Activated naive CD4-positive, alpha-beta T cell treated with anti-CD3 and anti-CD28 coated beads, Interleukin-2, amount 10 ng/mL, durations not matched to agents 7 days and 5 days (primary cell): Measurements from ENCODE around the gene PLXNB3.

Source experiments
- CTCF ChIA-PET: fragments of 350-600 bp; sonication (Branson Sonifier 250); formaldehyde crosslinking; loops from one replicate; lab custom pipeline; 2021; ENCODE audit warnings: antibody characterized with exemption; lab: Charles Lee
- DNase-seq: peaks from one replicate; pipeline ENCODE4 v3.0.0-alpha.2; 2020
- H3K27ac Mint-ChIP-seq: one replicate; pipeline ENCODE4 v1.8.0; 2021; ENCODE audit warnings: mild to moderate bottlenecking, moderate library complexity, mixed read lengths
- H3K27me3 Mint-ChIP-seq: one replicate; pipeline ENCODE4 v1.8.0; 2021; ENCODE audit warnings: mild to moderate bottlenecking, mixed read lengths
- H3K36me3 Mint-ChIP-seq: one replicate; pipeline ENCODE4 v1.8.0; 2021; ENCODE audit warnings: mixed read lengths
- H3K4me1 Mint-ChIP-seq: one replicate; pipeline ENCODE4 v1.8.0; 2021; ENCODE audit warnings: mixed read lengths
- H3K4me3 Mint-ChIP-seq: one replicate; pipeline ENCODE4 v1.8.0; 2021; ENCODE audit warnings: mild to moderate bottlenecking, moderate library complexity, mixed read lengths
- H3K9me3 Mint-ChIP-seq: one replicate; pipeline ENCODE4 v1.8.0; 2021; ENCODE audit warnings: mixed read lengths

Gene PLXNB3

DNA sequence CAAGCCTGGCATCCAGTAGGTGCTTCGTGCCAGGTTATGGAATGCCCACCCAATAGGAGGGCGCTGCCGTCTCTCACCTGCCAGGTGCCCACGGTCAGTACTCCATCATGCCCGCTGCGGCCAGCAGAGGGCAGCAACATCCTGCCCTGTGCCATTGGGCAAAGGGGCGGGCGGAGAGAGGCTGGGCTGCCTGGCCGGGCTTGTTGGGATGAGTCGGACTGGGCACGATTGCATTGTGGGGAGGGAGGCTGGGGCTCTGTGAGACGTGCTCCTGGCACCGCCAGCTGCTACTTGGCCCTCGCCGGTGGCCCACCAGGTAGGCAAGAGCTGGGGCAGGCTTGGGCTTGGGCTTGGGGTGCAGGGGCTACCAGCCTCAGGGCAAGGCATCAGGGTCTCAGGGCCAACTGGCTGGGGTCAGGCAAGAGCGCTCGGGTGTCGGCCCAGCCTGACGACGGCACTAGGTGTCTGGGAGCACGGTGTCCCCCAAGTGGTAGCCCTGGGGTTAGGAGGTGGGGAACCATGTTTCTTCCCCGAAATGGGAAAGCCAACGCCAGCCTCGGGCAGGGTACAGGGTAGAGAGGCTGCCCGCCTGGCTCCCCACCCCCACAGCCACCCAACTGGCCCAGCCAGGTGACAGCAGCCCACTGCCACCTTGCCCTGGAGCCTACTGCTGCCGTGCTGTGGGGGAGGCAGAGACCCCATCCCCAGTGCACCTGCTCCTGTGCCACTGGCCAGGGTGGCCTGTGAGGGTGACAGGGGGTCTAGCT, at the start of gene PLXNB3:
PLXNB3 (plus strand) TSS at position 261 of the 767 bp plus-strand sequence. CDS start 1,287 bp downstream, outside the sequence.
- peaks cover 9% of the 10 kb centered on the region for H3K4me1 Mint-ChIP-seq
- H3K36me3 Mint-ChIP-seq = no peaks in the 10 kb centered on the region
- H3K27ac Mint-ChIP-seq = no peak within 1 kb of the TSS
- peaks cover 14% of the 10 kb centered on the region for H3K27me3 Mint-ChIP-seq
- no peak within 1 kb of the TSS for H3K4me3 Mint-ChIP-seq
- DNase-seq = peak; percentile 80
- CTCF ChIA-PET = interaction anchor here (0.6 to 3.3 kb wide), 5 partner anchors 89 to 204 kb away, joined by 3 to 27 read pairs (median 4); no protein-coding TSS in a partner anchor
- no peaks in the 10 kb centered on the region for H3K9me3 Mint-ChIP-seq

- peaks cover 5% of the 10 kb centered on the region for H3K4me1 Mint-ChIP-seq
- no peak overlapping the region for H3K4me3 Mint-ChIP-seq
- H3K27me3 Mint-ChIP-seq = no peaks in the 10 kb centered on the region
- no peak overlapping the region for H3K27ac Mint-ChIP-seq
- CTCF ChIA-PET = no interaction called here
- H3K36me3 Mint-ChIP-seq = peaks cover 26% of the 10 kb centered on the region
- no peaks in the 10 kb centered on the region for H3K9me3 Mint-ChIP-seq
- no peak for DNase-seq
These were observed 49.8 kb upstream of the PLXNB3 start for GRCh38 chrX:153714256-153714655.

DNA sequence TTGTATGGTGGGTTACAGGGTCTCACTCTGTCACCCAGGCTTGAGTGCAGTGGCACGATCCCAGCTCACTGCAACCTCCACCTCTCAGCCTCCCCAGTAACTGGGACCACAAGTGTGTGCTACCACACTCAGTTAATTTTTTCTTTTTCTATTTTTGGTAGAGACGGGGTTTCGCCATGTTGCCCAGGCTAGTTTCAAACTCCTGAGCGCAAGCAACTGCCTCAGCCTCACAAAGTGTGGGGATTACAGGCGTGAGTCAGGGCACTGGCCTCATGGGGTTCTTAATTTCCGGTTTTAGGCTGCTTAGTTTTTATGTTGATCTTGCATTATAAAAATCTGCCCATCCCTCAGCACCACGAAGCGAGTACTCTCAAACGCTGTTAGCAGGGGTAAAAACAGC, 46.6 kb upstream of the PLXNB3 start:
- no peak for DNase-seq
- peaks cover 31% of the 10 kb centered on the region for H3K36me3 Mint-ChIP-seq
- H3K27ac Mint-ChIP-seq = no peak overlapping the region
- CTCF ChIA-PET = no interaction called here
- H3K4me3 Mint-ChIP-seq = no peak overlapping the region
- H3K27me3 Mint-ChIP-seq = no peaks in the 10 kb centered on the region
- no peaks in the 10 kb centered on the region for H3K9me3 Mint-ChIP-seq
- peaks cover 7% of the 10 kb centered on the region for H3K4me1 Mint-ChIP-seq

GRCh38 chrX:153719238-153719637, 44.8 kb upstream of the PLXNB3 start:
- DNase-seq = no peak
- H3K27me3 Mint-ChIP-seq = no peaks in the 10 kb centered on the region
- no peak overlapping the region for H3K27ac Mint-ChIP-seq
- H3K36me3 Mint-ChIP-seq = peaks cover 26% of the 10 kb centered on the region
- no peak overlapping the region for H3K4me3 Mint-ChIP-seq
- CTCF ChIA-PET = no interaction called here
- H3K9me3 Mint-ChIP-seq = no peaks in the 10 kb centered on the region
- peaks cover 10% of the 10 kb centered on the region for H3K4me1 Mint-ChIP-seq

DNA sequence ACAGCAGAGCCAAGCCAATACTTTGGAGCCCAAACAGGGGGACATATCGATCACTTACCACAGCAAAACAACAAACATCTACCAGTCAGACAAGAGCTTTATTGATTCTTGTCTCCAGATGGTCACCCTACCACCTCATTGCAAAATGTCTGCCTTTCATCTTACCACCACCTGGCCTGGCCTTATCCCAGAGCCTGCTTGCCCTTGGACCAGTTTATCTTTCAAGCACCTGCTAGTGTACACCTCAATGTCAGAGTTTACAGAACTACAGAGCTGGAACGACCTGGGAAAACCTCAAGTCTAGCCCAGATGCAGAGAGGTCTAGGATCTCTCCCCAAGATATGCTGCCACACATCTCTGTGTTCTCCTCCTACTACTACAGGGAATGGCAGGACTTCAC, 44.3 kb upstream of the PLXNB3 start:
- H3K27me3 Mint-ChIP-seq = no peaks in the 10 kb centered on the region
- DNase-seq = no peak
- peaks cover 10% of the 10 kb centered on the region for H3K4me1 Mint-ChIP-seq
- CTCF ChIA-PET = interaction anchor here (0.8 kb wide), 1 partner anchor 9 kb away, joined by 3 read pairs; no protein-coding TSS in a partner anchor
- H3K36me3 Mint-ChIP-seq = peaks cover 23% of the 10 kb centered on the region
- no peak overlapping the region for H3K27ac Mint-ChIP-seq
- H3K9me3 Mint-ChIP-seq = no peaks in the 10 kb centered on the region
- H3K4me3 Mint-ChIP-seq = no peak overlapping the region

DNA sequence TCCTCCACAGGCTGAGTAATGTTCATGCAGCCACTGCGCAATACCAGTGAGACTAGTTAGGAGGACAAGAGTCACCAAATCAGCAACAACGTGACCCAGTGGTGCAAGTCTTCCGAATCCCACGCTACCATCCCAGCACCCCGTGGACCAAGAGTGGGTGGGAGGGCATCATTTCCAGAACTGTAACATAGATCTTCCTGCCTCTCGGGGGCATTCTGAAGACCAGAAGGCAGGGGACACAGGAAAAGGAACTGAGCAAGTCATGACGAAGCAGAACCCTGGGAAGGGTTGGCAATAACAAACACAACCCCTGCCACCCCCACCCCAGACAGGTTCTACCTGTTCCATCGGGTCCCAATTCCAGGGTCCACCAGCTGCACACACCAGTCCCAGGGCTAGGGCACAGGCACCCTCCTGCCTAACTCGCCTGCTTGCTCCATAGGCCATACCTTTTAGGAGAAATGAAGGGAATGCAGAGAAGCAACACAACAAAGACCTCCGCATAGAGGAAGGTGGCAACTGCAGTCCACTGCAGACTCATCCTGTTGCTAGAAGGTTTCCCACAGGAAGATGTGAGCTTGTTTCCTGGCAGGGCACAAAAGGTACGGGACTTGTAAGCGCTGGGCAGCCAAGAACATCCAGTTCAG, 41.2 kb upstream of the PLXNB3 start:
- Mint-ChIP-seq H3K27me3 (no peaks in the 10 kb centered on the region), H3K9me3 (no peaks in the 10 kb centered on the region), H3K36me3 (peaks cover 22% of the 10 kb centered on the region), H3K4me3 (peak overlapping the region; percentile 86), H3K27ac (peak overlapping the region; percentile 86), H3K4me1 (peaks cover 25% of the 10 kb centered on the region)
- no peak for DNase-seq
- CTCF ChIA-PET = interaction anchor here (1.6 kb wide), 1 partner anchor 15 kb away, joined by 4 read pairs; no protein-coding TSS in a partner anchor

- peak overlapping the region; percentile 86 for H3K27ac Mint-ChIP-seq
- peaks cover 23% of the 10 kb centered on the region for H3K36me3 Mint-ChIP-seq
- H3K4me1 Mint-ChIP-seq = peaks cover 29% of the 10 kb centered on the region
- CTCF ChIA-PET = interaction anchor here (1.6 kb wide), 1 partner anchor 15 kb away, joined by 4 read pairs; no protein-coding TSS in a partner anchor
- DNase-seq = peak; percentile 65
- H3K4me3 Mint-ChIP-seq = peak overlapping the region; percentile 86
- no peaks in the 10 kb centered on the region for H3K9me3 Mint-ChIP-seq
- H3K27me3 Mint-ChIP-seq = no peaks in the 10 kb centered on the region
These were observed 40.4 kb upstream of the PLXNB3 start for GRCh38 chrX:153723351-153724251.

- peak within 1 kb of the TSS; percentile 86 for H3K27ac Mint-ChIP-seq
- peaks cover 18% of the 10 kb centered on the region for H3K36me3 Mint-ChIP-seq
- no peaks in the 10 kb centered on the region for H3K9me3 Mint-ChIP-seq
- CTCF ChIA-PET = no interaction called here
- peak within 1 kb of the TSS; percentile 86 for H3K4me3 Mint-ChIP-seq
- H3K4me1 Mint-ChIP-seq = peaks cover 33% of the 10 kb centered on the region
- peak; percentile 91 for DNase-seq
- no peaks in the 10 kb centered on the region for H3K27me3 Mint-ChIP-seq
These were observed 39.6 kb upstream of the PLXNB3 start, which contains the start of the genes ABCD1 and BCAP31 for GRCh38 chrX:153724252-153725038. TSS of gene ABCD1 (plus strand) at chrX:153724856. CDS start at chrX:153725267, 411 bp downstream. TSS of gene BCAP31 (minus strand) at chrX:153724387. CDS start at chrX:153723244, 1,143 bp downstream.

GRCh38 chrX:153725039-153725831, 38.8 kb upstream of the PLXNB3 start:
- H3K27me3 Mint-ChIP-seq = no peaks in the 10 kb centered on the region
- H3K9me3 Mint-ChIP-seq = no peaks in the 10 kb centered on the region
- peak; percentile 40 for DNase-seq
- peaks cover 16% of the 10 kb centered on the region for H3K36me3 Mint-ChIP-seq
- peaks cover 33% of the 10 kb centered on the region for H3K4me1 Mint-ChIP-seq
- H3K4me3 Mint-ChIP-seq = peak overlapping the region; percentile 72
- peak overlapping the region; percentile 77 for H3K27ac Mint-ChIP-seq
- CTCF ChIA-PET = no interaction called here

- H3K9me3 Mint-ChIP-seq = no peaks in the 10 kb centered on the region
- no peaks in the 10 kb centered on the region for H3K27me3 Mint-ChIP-seq
- CTCF ChIA-PET = no interaction called here
- H3K4me1 Mint-ChIP-seq = peaks cover 37% of the 10 kb centered on the region
- peaks cover 17% of the 10 kb centered on the region for H3K36me3 Mint-ChIP-seq
- DNase-seq = no peak
- H3K27ac Mint-ChIP-seq = peak overlapping the region; percentile 73
- H3K4me3 Mint-ChIP-seq = peak overlapping the region; percentile 52
These were observed 38.2 kb upstream of the PLXNB3 start for GRCh38 chrX:153725832-153726285.

GRCh38 chrX:153726286-153727122, 37.5 kb upstream of the PLXNB3 start:
- Mint-ChIP-seq H3K4me1 (peaks cover 43% of the 10 kb centered on the region), H3K36me3 (peaks cover 23% of the 10 kb centered on the region), H3K4me3 (peak overlapping the region; percentile 67), H3K27me3 (no peaks in the 10 kb centered on the region), H3K9me3 (peaks cover 4% of the 10 kb centered on the region), H3K27ac (peak overlapping the region; percentile 76)
- peak; percentile 73 for DNase-seq
- CTCF ChIA-PET = no interaction called here
